Spinal cord (tissue), 10 donors: ENCODE data around the gene PTF1A. TPM values are rescaled to one million over a fixed set of nuclear protein-coding genes. Genes with fewer than 3 reads are reported as not detected.
A peak's percentile ranks its signal among the peaks of the same experiment; 100 is the strongest.

ENCODE experiments used
- DNase-seq, 6 donors: peaks; one replicate each; pipeline versions ENCODE4 v3.0.0 to v3.0.0-alpha.2; 2013 to 2015; ENCODE audit warnings: low spot score in 6 of 6, low read depth in 4 of 6
- H3K27ac ChIP-seq: one replicate; pipeline ENCODE4 v1.5.1; 2013; ENCODE audit warnings: low read depth, low read length, control low read depth
- H3K27me3 ChIP-seq: one replicate; pipeline ENCODE4 v1.6.1; 2013; ENCODE audit warnings: low read length; ENCODE audit not compliant: control insufficient read depth, insufficient read depth
- H3K36me3 ChIP-seq: one replicate; pipeline ENCODE4 v1.6.1; 2013; ENCODE audit warnings: low read length; ENCODE audit not compliant: control insufficient read depth, insufficient read depth
- H3K4me1 ChIP-seq: one replicate; pipeline ENCODE4 v1.6.1; 2013; ENCODE audit warnings: low read length; ENCODE audit not compliant: control insufficient read depth, insufficient read depth
- H3K4me3 ChIP-seq: one replicate; pipeline ENCODE4 v1.5.1; 2013; ENCODE audit warnings: low read depth, low read length, control low read depth
- H3K9me3 ChIP-seq: one replicate; pipeline ENCODE4 v1.6.1; 2013; ENCODE audit warnings: low read length; ENCODE audit not compliant: control insufficient read depth, insufficient read depth
- WGBS: methylation state at CpG from one replicate; pipeline ENCODE4 v1.1.5; 2013; ENCODE audit warnings: missing lambda C conversion rate; ENCODE audit not compliant: insufficient coverage; 5-methylcytosine and 5-hydroxymethylcytosine counted together
- polyA plus RNA-seq, 2 donors: library from polyadenylated mRNA; unstranded; fragments of 120-200 nt; gene quantifications; one replicate each; pipeline ENCODE4 v1.2.1, GENCODE V29; 2013; ENCODE audit not compliant: insufficient read length in 2 of 2
- total RNA-seq, 2 donors: library from RNA; depleted of rRNA in 1 of 2; stranded (reverse); fragments of 120-200 nt in 1 of 2; fragments of >200 nt in 1 of 2; gene quantifications; one replicate each; pipeline versions ENCODE4 v1.2.3 to v1.2.4, GENCODE V29; 2013 to 2014
- donor health status: healthy.

The PTF1A gene
- total and polyA plus RNA-seq, 4 donors: 0.22 to 0.83 (median 0.74) TPM; not detected in 1

DNA sequence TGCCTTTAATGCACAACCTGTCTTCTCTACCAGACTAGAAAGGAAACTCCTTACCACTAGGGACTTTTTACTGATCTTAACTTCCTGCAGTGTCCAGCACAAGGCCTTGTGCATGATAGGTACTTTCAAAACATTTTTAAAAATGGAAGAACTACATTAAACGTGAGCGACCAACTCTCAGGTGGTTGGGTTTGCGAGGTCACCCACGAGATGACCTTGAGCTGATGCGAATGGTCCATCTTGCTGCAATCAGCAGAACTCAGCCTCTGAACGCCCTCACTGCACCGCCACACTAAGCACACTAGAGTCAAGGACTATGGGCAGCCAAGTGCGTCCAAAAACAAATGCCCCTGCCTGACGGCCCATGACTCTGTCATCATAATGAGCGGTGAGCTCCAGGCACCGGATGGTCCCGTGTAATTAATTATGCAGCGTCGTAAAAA is 34.9 kb upstream of the PTF1A start:
- Histone ChIP-seq H3K27ac (no peak overlapping the region), H3K27me3 (peaks cover 2% of the 10 kb centered on the region), H3K4me1 (peaks cover 5% of the 10 kb centered on the region), H3K36me3 (no peaks in the 10 kb centered on the region), H3K4me3 (no peak overlapping the region), H3K9me3 (no peaks in the 10 kb centered on the region)
- 52% methylated on average over 14 of the region's 14 CpGs for WGBS
- no peak for DNase-seq

DNA sequence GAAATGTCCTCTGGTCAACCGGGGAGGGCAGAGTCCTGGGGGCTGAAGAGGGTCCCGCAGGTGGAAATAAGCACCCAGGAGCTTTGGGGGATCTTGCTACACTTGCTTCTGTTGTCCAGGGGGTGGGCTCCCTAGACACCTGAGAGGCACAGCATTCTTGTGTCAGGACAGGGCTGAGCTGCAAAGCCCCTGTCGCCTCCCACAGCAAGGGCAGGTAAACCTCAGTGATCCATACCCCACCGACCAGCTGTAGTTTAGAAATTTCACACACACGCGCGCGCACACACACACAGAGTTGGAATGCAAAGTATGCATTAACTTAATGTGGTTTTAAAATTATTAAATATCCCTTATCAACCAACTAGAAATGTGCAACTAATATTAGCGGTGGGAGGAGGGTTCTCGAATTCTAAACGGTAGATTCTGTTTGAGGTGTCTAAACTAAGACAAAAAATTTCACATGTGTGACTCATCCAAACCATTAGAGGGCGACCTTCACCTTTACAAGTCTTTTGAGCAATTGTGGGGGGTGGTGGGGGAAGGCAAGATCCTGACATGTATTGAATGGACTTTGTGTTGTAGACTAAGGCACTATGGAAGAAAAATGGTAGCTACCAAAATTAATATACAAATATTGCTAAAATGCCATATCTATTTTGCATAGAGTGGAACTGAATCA is 34.3 kb upstream of the PTF1A start:
- Histone ChIP-seq H3K27me3 (peaks cover 2% of the 10 kb centered on the region), H3K27ac (no peak overlapping the region), H3K36me3 (no peaks in the 10 kb centered on the region), H3K4me3 (peak overlapping the region; percentile 21), H3K4me1 (peaks cover 5% of the 10 kb centered on the region), H3K9me3 (no peaks in the 10 kb centered on the region)
- DNase-seq: peak in 3 of 6 donors; percentile 24 to 86 (median 63)
- 47% methylated on average over 2 of the region's 12 CpGs for WGBS

- Histone ChIP-seq H3K4me1 (peaks cover 5% of the 10 kb centered on the region), H3K9me3 (no peaks in the 10 kb centered on the region), H3K4me3 (peak overlapping the region; percentile 21), H3K36me3 (no peaks in the 10 kb centered on the region), H3K27ac (no peak overlapping the region), H3K27me3 (peaks cover 2% of the 10 kb centered on the region)
- DNase-seq: peak in 5 of 6 donors; percentile 70 to 95 (median 76)
- no CpG with 5 or more reads among the region's 5 CpGs for WGBS
These were observed 33.7 kb upstream of the PTF1A start for GRCh38 chr10:23158370-23158769.

GRCh38 chr10:23171232-23171876 is 20.8 kb upstream of the PTF1A start:
- Histone ChIP-seq H3K4me1 (peaks cover 26% of the 10 kb centered on the region), H3K9me3 (no peaks in the 10 kb centered on the region), H3K27me3 (peaks cover 65% of the 10 kb centered on the region), H3K36me3 (no peaks in the 10 kb centered on the region), H3K4me3 (no peak overlapping the region), H3K27ac (no peak overlapping the region)
- WGBS: 20% methylated on average over 12 of the region's 26 CpGs
- peak in 1 of 6 donors; percentile 40 for DNase-seq

DNA sequence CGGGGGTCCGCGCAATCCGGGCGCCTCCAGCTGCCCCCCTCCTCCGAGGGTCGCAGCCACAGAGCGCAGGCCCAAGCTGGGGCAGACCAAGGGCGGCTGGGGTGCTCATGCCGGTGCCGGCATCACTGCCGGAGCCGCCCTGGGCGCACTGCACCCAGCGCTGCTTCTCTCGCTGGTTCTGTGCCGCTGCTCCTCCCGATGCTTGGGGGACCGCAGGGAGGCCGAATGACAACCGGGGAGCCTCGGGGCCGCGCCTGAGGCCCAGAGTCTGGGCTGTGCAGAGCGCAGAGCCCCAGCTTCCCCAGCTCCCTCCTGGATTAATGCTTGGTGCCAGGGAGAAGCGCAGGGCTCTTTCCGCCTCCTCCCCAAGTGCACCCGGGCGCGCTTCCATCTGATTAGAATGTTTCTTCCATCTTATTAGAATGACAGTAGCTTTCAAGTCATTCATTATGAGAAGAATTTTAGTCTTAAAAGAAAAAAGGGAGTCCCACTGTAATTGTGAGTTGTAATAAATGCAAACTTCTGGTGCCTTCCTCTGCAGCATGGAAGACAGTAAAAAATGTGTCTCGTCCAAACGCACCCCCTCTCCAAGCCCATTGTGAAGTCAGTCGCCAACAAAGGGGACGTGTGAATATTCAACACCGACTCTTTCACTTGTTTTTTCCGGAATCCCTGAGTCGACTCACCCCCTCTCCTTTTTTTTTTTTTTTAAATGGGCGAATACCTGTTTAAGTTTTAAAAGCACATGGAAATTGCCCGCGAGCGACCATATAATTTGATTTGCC is 19.5 kb upstream of the PTF1A start:
- no peak overlapping the region for H3K27ac ChIP-seq
- 0% methylated on average over 31 of the region's 41 CpGs for WGBS
- no peak overlapping the region for H3K4me3 ChIP-seq
- DNase-seq: peak in 1 of 6 donors; percentile 63
- H3K9me3 ChIP-seq: no peaks in the 10 kb centered on the region
- H3K4me1 ChIP-seq: peaks cover 26% of the 10 kb centered on the region
- H3K36me3 ChIP-seq: no peaks in the 10 kb centered on the region
- H3K27me3 ChIP-seq: peaks cover 68% of the 10 kb centered on the region

DNA sequence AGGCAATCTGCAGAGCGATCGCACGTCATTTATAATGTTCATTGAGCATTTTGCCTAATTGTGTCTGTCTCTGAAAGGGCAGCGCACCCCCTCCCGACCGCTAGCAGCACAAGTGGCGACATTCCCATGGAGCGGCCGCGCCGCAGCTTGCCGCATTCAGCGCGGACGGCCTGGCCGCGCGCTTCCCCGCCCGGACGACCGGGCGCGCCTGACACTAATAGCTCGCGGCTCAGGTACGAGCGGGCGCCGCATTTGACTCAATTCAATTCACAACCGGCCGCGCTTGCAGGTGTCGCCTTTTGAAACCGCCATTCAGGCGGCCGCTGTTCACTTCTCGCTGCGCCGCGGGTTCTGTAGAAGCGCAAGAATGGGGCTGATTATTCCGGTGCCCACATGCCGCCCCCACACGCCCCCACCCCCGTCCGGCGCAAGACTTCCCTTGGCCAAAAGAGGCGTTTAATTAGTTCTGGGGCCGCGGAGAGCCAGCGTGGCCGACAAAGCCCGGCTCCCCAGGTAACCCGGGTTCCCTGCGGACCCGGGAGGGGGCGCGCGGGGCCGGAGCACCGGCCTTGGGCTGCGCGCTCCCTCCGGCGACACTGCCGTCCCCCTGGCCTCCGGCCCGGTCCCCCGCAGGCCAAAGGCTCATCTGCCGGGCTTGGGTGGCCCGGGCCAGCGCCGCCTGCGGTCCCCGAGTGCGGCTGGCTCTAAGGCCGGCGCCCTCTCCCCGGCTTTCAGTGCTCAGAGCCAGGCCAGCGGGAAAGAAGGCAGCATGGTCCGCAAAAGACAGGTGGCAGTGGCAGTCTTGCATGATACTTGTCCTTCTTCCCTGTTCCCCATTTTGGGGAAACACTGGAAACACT is 18.7 kb upstream of the PTF1A start:
- Histone ChIP-seq H3K4me3 (peak overlapping the region; percentile 0), H3K4me1 (peaks cover 26% of the 10 kb centered on the region), H3K27me3 (peaks cover 70% of the 10 kb centered on the region), H3K27ac (no peak overlapping the region), H3K9me3 (no peaks in the 10 kb centered on the region), H3K36me3 (no peaks in the 10 kb centered on the region)
- DNase-seq: peak in 2 of 6 donors; percentile 68 to 85
- under 1% methylated on average over 82 of the region's 82 CpGs for WGBS

GRCh38 chr10:23174074-23174976 is 17.8 kb upstream of the PTF1A start:
- Histone ChIP-seq H3K27me3 (peaks cover 73% of the 10 kb centered on the region), H3K4me1 (peaks cover 26% of the 10 kb centered on the region), H3K9me3 (no peaks in the 10 kb centered on the region), H3K27ac (no peak overlapping the region), H3K36me3 (no peaks in the 10 kb centered on the region), H3K4me3 (peak overlapping the region; percentile 0)
- DNase-seq: peak in 2 of 6 donors; percentile 44 to 68
- WGBS: under 1% methylated on average over 87 of the region's 88 CpGs

DNA sequence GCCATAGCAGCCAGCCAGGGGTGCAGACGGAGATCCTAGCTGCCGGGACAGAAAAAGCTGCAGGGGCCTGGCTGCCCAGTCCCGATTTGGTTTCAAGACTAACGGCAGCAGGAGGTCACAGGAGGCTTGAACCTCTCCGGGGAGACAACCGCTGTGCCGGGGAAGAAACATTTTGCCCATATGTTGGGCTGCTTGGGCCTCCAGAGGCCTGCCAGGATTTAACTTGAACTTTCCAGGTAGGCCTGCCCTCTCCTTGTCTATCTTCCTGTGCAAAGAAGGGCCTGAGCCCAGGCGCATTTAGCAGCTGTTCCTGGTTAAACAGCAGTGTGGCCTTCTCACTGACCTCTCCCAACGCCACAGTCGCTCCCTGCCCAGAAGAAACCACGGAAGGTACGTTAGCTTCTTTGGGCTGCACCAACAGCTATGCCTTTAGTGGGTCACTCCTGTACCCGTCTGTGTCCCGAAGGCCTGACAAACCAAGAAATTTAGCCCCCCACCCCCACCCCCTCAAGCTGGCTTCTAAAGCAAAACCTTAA is 17.1 kb upstream of the PTF1A start:
- Histone ChIP-seq H3K36me3 (no peaks in the 10 kb centered on the region), H3K27ac (no peak overlapping the region), H3K4me1 (peaks cover 26% of the 10 kb centered on the region), H3K9me3 (no peaks in the 10 kb centered on the region), H3K27me3 (peaks cover 68% of the 10 kb centered on the region), H3K4me3 (no peak overlapping the region)
- no peak for DNase-seq
- 39% methylated on average over 12 of the region's 14 CpGs for WGBS
